GM12801 (cell line): Measurements from ENCODE around the gene RNF214.

ENCODE experiments used
- TF ChIP-seq, protein P1 (sequence below): IDR thresholded peaks from one replicate; pipeline ENCODE4 v1.5.1; 2011; ENCODE audit warnings: control low read depth; ENCODE audit not compliant: insufficient read length; ENCODE audit errors: extremely low read depth

Gene RNF214

DNA sequence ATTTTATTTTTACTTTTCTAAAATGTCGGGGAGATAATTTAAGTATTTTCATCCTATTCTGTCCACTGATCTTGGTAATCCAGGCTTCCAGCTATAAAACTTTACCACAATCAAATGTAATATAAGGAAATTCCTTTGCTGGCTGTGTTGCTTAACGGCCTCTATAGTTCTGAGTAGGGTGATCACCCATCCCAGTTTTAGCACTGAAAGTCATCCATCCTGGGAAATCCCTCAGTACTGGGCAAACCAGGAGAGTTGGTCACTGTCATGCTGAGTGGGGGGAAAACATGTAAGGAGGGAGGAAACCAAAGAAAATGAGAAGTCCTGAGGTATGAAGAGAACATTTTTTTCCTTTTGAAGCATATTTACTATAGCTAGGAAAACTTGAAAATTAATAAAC, 45.9 kb downstream of the RNF214 start:
- TF ChIP-seq, protein P1, sequence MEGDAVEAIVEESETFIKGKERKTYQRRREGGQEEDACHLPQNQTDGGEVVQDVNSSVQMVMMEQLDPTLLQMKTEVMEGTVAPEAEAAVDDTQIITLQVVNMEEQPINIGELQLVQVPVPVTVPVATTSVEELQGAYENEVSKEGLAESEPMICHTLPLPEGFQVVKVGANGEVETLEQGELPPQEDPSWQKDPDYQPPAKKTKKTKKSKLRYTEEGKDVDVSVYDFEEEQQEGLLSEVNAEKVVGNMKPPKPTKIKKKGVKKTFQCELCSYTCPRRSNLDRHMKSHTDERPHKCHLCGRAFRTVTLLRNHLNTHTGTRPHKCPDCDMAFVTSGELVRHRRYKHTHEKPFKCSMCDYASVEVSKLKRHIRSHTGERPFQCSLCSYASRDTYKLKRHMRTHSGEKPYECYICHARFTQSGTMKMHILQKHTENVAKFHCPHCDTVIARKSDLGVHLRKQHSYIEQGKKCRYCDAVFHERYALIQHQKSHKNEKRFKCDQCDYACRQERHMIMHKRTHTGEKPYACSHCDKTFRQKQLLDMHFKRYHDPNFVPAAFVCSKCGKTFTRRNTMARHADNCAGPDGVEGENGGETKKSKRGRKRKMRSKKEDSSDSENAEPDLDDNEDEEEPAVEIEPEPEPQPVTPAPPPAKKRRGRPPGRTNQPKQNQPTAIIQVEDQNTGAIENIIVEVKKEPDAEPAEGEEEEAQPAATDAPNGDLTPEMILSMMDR, result no peak

DNA sequence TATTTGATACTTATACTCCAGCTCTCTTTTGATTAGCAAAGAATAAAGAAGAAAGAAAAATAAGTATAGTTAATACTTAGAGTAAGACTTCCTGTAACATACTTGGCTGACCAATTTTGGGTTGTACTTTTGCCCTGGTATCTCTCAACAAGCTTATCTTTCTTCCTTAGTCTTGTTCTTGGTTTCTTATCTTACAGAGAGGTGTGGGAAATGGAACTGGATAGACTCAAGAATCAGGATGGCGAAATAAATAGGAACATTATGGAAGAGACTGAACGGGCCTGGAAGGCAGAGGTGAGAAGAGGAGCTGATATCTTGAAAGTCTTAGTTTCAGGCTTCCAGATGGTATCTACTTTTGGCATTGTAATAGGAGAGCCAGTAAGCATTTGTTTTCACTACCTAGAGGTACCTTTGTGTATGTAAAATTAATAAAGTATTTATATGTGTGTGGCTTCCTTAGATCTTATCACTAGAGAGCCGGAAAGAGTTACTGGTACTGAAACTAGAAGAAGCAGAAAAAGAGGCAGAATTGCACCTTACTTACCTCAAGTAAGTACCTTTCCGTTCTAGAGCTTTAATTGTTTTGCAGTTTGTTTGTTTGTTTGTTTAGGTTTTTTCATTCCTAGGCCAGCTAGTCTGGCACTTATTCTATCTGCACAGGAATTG, 47.4 kb downstream of the RNF214 start:
- TF ChIP-seq, protein P1, result no peak

DNA sequence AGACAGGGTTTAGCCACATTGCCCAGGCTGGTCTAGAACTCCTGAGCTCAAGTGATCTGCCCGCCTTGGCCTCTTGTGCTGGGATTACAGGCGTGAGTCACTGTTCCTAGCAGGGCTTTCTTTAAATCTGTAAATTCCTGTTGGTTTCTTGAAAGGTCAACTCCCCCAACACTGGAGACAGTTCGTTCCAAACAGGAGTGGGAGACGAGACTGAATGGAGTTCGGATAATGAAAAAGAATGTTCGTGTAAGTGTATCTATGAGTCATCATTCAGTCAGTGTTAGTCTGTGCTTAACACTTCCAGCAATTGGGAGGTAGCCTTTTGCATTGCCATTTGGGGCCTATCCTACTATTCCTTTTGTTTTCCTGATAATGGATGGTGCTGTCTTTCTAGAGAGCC, 48.7 kb downstream of the RNF214 start:
- TF ChIP-seq, protein P1, result no peak

DNA sequence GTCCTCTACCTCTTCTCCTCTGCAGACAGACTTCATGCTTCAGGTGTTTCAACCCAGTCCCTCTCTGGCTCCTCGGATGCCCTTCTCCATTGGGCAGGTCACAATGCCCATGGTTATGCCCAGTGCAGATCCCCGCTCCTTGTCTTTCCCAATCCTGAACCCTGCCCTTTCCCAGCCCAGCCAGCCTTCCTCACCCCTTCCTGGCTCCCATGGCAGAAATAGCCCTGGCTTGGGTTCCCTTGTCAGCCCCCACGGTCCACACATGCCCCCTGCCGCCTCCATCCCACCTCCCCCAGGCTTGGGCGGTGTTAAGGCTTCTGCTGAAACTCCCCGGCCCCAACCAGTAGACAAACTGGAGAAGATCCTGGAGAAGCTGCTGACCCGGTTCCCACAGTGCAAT, 49.4 kb downstream of the RNF214 start:
- TF ChIP-seq, protein P1, result no peak

DNA sequence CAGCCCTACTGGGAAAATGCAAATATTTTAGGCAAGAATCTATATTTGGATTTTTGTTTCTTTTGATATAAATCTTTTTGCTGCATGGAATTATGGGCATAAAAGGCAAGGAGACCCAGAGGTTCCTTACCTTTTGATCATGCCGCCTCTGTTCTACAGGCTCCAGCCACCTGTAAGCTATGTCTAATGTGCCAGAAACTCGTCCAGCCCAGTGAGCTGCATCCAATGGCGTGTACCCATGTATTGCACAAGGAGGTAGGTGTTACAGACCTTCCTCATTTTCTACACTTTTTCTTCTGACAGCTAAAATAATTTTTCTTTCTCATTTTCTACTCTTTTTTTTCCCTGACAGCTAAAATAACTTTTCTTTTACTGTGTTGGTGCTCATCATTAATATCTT, 50.5 kb downstream of the RNF214 start:
- TF ChIP-seq, protein P1, result no peak

DNA sequence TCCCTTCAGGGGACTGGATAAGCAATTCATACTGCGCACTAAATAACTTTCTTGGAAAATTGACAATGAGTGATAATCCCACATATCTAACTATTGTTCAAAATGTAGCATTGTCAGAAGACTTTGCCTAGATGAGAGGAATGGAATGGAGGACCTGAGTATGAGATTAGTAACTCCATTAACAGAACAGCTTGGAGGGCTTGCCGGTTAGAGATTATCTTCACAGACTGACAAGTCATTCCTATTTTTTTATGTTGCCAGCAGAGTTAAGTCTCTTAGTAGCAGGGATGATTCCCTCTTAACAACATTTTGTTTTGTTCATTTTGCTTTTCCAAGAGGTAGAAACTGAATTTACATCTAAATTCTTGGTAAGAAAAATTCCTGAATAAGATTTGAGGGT, 51.6 kb downstream of the RNF214 start:
- TF ChIP-seq, protein P1, result no peak

DNA sequence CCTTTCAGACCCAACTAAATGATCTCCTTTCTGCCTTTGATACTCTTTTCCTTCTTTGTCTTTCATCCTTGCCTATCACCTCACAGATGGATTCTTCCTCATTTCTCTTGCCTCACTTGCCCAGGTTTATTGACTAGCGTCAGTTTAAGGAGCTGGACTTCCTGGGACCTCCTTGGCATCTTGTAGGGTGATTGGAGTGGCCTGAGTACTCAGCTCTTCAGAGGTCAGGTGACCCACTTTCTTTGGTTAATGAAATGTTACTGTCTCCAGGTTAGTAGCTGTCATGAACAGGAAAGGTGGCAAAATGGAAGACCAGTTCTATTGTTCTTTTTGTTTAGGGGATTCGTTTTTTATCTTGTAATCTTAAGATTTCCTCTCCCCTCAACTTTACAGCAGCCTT, 54.1 kb downstream of the RNF214 start:
- TF ChIP-seq, protein P1, result no peak

DNA sequence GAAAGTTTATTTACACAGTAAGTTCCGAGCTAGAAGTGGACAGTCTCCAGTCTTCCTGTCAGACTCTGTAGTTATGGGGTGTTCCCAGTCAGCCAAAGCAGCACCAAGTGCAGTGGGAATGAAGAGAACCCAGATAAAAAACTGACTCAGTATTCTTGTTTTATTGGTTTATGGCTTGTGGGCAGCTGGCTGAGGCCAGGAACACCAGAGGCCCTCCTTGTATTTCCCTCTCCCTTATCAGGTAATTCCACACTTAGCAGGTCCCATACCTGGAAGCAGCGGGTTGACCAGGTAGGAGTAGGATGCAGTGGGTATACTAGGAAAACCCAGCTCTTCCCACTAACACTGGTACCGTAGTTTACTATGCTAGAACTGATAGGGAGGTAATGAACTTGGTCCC, 55.2 kb downstream of the RNF214 start:
- TF ChIP-seq, protein P1, result no peak
